SHP77 treated with DMSO at 0.1 percent for 48 hours (cell line): ENCODE measurements around the gene TRPC4AP.
"Not testable (repeated sequence)": the region's sequence is repeated elsewhere in the genome, so short reads cannot be mapped to it uniquely, and the experiment has no call there.

ENCODE experiments used
- DNase-seq: peaks from one replicate; lab custom pipeline; 2025; lab: John Stamatoyannopoulos, UW

The TRPC4AP gene

GRCh38 chr20:35104685-35105295, 12.2 kb upstream of the TRPC4AP start:
- DNase-seq: no peak

- DNase-seq: no peak
These were observed 9.0 kb upstream of the TRPC4AP start for GRCh38 chr20:35101620-35102019.

DNA sequence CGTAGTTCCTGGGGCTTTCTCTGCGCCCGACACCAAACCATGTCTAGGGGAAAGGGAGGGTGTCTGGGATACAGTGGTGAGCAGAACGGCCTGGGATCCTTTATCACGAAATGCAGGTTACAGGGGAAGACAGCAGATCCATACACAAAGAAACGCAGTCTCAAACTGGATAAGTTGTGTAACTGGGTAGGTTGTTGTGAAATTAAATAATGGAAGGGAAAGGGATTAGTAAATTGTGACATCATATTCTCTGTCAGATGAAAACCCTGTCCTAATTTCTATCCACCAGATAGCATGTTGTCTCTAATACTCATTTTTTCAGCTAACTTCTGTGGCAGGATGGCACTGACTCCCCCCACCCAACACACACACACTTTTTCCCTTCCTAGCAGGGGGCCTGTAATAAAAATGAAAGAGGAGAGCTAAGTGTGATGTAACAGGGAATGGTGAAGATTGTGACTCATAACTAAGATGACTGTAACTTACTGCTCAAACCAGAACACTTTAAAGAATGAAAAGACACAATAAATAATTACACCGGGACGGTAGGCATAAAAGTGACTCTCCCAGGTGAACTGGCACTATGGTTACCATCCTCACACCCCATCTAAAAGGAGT, 769 bp upstream of the TRPC4AP start:
- no peak for DNase-seq

GRCh38 chr20:35091816-35092523, 637 bp downstream of the TRPC4AP start:
- DNase-seq: no peak

DNA sequence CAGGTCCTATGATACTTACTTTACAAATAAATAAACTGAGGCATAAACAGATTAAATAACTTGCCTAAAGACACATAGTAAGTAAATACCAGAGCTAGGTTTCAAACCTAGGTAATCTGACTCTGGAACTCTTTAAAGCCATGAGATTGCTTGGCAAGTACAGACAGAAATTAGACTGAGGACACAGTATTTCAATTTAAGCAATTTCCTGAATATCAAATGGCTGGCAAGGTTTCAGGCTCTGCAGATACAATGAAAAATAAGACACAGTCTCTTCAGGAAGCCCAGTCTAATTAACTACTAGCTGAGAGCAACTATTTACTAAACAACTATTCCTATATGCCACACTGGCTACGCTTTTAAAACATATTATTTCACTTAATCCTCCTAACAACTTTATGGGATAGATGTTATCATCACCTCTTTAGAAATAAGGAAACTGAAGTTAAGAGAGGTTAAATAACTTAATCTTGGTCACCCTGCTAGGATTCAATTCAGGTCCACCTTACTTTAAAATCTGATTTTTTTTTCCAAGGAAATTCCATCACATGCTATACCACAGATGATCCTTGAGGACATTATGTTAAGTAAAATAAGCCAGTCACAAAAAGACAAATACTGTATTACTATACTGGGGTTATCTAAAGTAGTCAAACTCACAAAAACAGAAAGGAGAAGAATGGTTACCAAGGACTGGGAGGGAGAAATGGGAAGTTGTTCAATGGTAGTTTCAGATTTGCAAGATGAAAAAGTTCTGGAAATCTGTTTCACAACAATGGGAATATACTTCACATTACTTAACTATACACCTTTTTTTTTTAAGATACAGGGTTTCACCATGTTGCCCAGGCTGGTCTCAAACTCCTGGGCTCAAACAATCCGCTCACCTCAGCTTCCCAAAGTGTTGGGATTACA, 4.1 kb downstream of the TRPC4AP start:
- no peak for DNase-seq

GRCh38 chr20:35087791-35088190, 4.8 kb downstream of the TRPC4AP start:
- no peak for DNase-seq

DNA sequence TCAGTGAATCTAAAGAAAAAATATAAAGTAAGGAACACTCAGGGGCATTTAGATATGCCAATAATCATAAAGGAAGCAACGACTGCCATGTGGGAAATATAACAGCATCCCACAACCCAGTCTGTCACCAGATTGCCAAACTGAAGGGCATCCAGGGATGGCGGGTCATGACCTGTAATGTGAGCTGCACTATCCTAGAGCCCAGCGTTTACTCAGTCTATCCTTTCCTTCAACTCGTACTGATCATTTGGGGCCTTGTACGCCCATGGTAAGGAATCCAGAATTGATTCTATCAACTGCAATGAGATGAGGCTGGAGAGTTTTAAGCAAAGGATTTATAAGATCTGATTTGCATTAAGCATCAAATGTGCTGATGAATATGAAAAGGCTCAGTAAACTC, 5.3 kb downstream of the TRPC4AP start:
- no peak for DNase-seq

GRCh38 chr20:35085477-35086225, 7.0 kb downstream of the TRPC4AP start:
- no peak for DNase-seq

DNA sequence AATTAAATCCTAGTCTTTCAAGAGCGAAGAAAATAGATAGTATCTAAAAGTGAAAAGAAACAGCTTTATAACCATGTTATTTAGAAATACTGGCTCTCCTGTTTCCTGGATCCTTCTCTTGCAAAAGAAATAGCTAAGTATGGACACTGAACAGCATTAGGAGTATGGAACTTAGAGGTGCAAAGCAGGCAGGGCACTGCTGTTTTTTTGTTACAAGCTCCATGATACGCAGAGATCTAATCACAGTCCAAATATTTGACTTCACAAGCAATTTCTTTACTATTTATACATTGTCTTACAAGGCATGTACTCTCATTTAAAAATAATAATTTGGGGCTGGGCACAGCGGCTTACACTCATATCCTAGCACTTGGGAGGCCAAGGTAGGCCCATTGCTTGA, 7.6 kb downstream of the TRPC4AP start:
- no peak for DNase-seq

- DNase-seq: not testable (repeated sequence)
These were observed 12.3 kb downstream of the TRPC4AP start for GRCh38 chr20:35080348-35080642.

DNA sequence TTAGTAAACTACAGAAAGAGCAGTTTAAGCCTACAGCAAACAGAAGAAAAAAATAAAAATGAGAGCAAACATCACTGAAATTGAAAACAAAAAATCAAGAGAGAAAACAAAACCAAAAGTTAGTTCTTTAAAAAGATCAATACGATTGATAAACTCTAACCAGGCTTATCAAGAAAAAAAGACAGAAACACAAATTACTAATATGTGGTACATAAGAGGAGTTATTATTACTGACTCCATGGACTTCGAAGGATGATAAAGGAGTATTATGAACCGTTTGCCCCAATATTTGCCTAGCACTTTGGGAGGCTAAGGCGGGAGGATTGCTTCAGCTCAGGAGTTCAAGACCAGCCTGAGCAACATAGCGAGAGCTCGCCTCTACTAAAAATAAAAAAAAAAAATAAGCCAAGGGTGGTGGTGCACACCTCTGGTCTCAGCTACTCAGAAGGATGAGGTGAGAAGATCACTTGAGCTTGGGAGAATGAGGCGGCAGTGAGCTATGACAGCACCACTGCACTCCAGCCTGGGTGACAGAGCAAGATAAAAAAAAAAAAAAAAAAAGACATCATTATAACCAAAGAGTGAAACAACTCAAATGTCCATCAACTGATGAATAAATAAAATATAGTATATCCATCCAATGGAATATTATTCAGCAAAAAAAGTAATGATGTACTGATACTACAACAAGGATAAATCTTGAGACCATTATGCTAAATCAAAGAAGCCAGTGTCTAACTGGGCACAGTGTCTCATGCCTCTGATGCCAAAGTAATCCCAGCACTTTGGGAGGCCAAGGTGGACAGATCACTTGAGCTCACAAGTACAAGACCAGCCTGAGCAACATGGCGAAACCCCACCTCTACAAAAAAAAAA, 12.9 kb downstream of the TRPC4AP start:
- DNase-seq: no peak

DNA sequence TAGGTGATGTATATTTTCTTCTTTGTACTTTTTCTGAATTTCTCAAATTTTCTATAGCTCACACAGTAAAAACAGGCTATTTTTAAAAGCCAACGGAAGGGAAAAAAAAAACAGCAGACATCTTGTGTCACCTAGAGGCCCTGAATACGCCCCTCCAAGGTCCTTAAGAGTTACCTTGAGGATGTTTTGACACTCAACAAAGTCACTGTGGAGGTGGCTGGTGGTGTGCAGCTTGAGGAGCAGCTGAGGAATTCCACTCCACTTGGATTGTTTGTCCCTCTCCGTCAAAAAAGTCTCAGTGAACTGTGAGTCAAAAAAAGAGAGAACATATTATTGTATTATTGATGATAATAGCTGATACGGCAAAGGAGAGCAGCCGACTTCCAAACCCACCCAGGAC, 14.7 kb downstream of the TRPC4AP start:
- no peak for DNase-seq

GRCh38 chr20:35077341-35077740, 15.3 kb downstream of the TRPC4AP start:
- no peak for DNase-seq

- not testable (repeated sequence) for DNase-seq
These were observed 21.0 kb downstream of the TRPC4AP start for GRCh38 chr20:35071436-35072153.

GRCh38 chr20:35066194-35066593, 26.4 kb downstream of the TRPC4AP start:
- no peak for DNase-seq

- DNase-seq: no peak
These were observed 27.4 kb downstream of the TRPC4AP start for GRCh38 chr20:35065181-35065580.

GRCh38 chr20:35063168-35063567, 29.4 kb downstream of the TRPC4AP start:
- DNase-seq: no peak

- no peak for DNase-seq
These were observed 30.1 kb downstream of the TRPC4AP start for GRCh38 chr20:35062478-35062877.

GRCh38 chr20:35060168-35060567, 32.4 kb downstream of the TRPC4AP start:
- DNase-seq: no peak

DNA sequence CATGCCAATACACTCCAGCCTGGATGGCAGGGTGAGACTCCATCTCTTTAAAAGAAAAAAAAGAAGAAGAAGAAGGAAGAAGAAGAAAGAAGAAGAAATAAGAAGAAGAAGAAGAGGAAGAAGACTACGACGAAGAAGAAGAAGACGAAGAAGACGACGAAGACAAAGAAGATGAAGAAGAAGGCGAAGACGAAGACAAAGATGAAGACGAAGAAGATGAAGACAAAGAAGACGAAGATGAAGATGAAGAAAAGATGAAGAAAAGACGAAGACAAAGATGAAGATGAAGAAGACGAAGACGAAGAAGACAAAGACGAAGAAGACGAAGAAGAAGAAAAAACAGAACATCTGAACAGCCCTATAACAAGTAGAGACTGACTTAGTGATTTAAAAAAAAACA, 33.0 kb downstream of the TRPC4AP start:
- DNase-seq: no peak
